ACC112 (cell line): ENCODE measurements around the gene KAT6B.

Source experiments
- H2AFZ ChIP-seq: fragments of 200-600 bp; sonication (generic); one replicate; pipeline ENCODE4 v1.6.0; 2017; ENCODE audit warnings: antibody characterized with exemption, low read length; ENCODE audit not compliant: unreplicated experiment
- H3K27ac ChIP-seq: fragments of 200-600 bp; sonication (generic); 2 replicates; pipeline ENCODE4 v1.5.1; 2014; ENCODE audit warnings: low read depth, mild to moderate bottlenecking, antibody characterized with exemption, low read length, moderate library complexity
- H3K27me3 ChIP-seq: fragments of 200-600 bp; sonication (generic); 2 replicates; pipeline ENCODE4 v1.6.1; 2014; ENCODE audit warnings: mild to moderate bottlenecking, antibody characterized with exemption, low read length, moderate library complexity, mixed read lengths; ENCODE audit not compliant: insufficient read depth
- H3K36me3 ChIP-seq: fragments of 200-600 bp; sonication (generic); 2 replicates; pipeline ENCODE4 v1.6.1; 2016; ENCODE audit warnings: mild to moderate bottlenecking, antibody characterized with exemption, low read length, moderate library complexity, mixed read lengths; ENCODE audit not compliant: insufficient read depth
- H3K4me1 ChIP-seq: fragments of 200-600 bp; sonication (generic); one replicate; pipeline ENCODE4 v1.6.1; 2016; ENCODE audit warnings: low read length, mixed read lengths; ENCODE audit not compliant: insufficient read depth, unreplicated experiment, control insufficient read depth
- H3K4me3 ChIP-seq: fragments of 200-600 bp; sonication (generic); 2 replicates; pipeline ENCODE4 v1.5.1; 2014; ENCODE audit warnings: mild to moderate bottlenecking, low read depth, low read length
- H3K79me2 ChIP-seq: fragments of 200-600 bp; sonication (generic); one replicate; pipeline ENCODE4 v1.6.0; 2016; ENCODE audit warnings: low read length; ENCODE audit not compliant: control insufficient read depth, unreplicated experiment, insufficient read depth

Gene KAT6B

GRCh38 chr10:75013007-75013406 lies 186.6 kb downstream of the KAT6B start:
- Histone ChIP-seq H2AFZ (no peak overlapping the region), H3K4me3 (no peak overlapping the region), H3K4me1 (peaks cover 5% of the 10 kb centered on the region), H3K79me2 (no peaks in the 10 kb centered on the region), H3K27ac (no peak overlapping the region), H3K27me3 (no peaks in the 10 kb centered on the region), H3K36me3 (no peaks in the 10 kb centered on the region)

- H3K27me3 ChIP-seq, result no peaks in the 10 kb centered on the region
- H3K36me3 ChIP-seq, result no peaks in the 10 kb centered on the region
- H3K4me1 ChIP-seq, result peaks cover 5% of the 10 kb centered on the region
- no peak overlapping the region for H3K4me3 ChIP-seq
- no peak overlapping the region for H3K27ac ChIP-seq
- H2AFZ ChIP-seq, result no peak overlapping the region
- no peaks in the 10 kb centered on the region for H3K79me2 ChIP-seq
Observed at GRCh38 chr10:75013522-75013921, 187.1 kb downstream of the KAT6B start.

- H3K27me3 ChIP-seq, result no peaks in the 10 kb centered on the region
- no peak overlapping the region for H2AFZ ChIP-seq
- peaks cover 5% of the 10 kb centered on the region for H3K4me1 ChIP-seq
- H3K79me2 ChIP-seq, result no peaks in the 10 kb centered on the region
- no peak overlapping the region for H3K27ac ChIP-seq
- no peaks in the 10 kb centered on the region for H3K36me3 ChIP-seq
- no peak overlapping the region for H3K4me3 ChIP-seq
Observed at GRCh38 chr10:75014516-75015230, 188.3 kb downstream of the KAT6B start.

- Histone ChIP-seq H2AFZ (no peak overlapping the region), H3K27ac (no peak overlapping the region), H3K4me1 (peaks cover 5% of the 10 kb centered on the region)
Observed at GRCh38 chr10:75015442-75015841, 189.0 kb downstream of the KAT6B start.

GRCh38 chr10:75016325-75016724 lies 189.9 kb downstream of the KAT6B start:
- Histone ChIP-seq H3K4me1 (peaks cover 5% of the 10 kb centered on the region), H3K79me2 (no peaks in the 10 kb centered on the region), H3K4me3 (no peak overlapping the region), H3K27ac (no peak overlapping the region), H3K27me3 (no peaks in the 10 kb centered on the region), H3K36me3 (no peaks in the 10 kb centered on the region), H2AFZ (no peak overlapping the region)

More at GRCh38 chr10:75015442-75015841, 189.0 kb downstream of the KAT6B start:
- Histone ChIP-seq H3K4me3 (no peak overlapping the region), H3K36me3 (no peaks in the 10 kb centered on the region), H3K27me3 (no peaks in the 10 kb centered on the region), H3K79me2 (no peaks in the 10 kb centered on the region)

GRCh38 chr10:75018251-75018650 lies 191.9 kb downstream of the KAT6B start:
- Histone ChIP-seq H2AFZ (no peak overlapping the region), H3K4me1 (peaks cover 5% of the 10 kb centered on the region), H3K27ac (no peak overlapping the region), H3K4me3 (no peak overlapping the region), H3K36me3 (no peaks in the 10 kb centered on the region), H3K79me2 (no peaks in the 10 kb centered on the region), H3K27me3 (no peaks in the 10 kb centered on the region)

GRCh38 chr10:75018686-75019307 lies 192.4 kb downstream of the KAT6B start:
- H2AFZ ChIP-seq, result no peak overlapping the region
- H3K27me3 ChIP-seq, result no peaks in the 10 kb centered on the region
- H3K4me3 ChIP-seq, result no peak overlapping the region
- H3K27ac ChIP-seq, result no peak overlapping the region
- peaks cover 1% of the 10 kb centered on the region for H3K4me1 ChIP-seq
- no peaks in the 10 kb centered on the region for H3K79me2 ChIP-seq
- no peaks in the 10 kb centered on the region for H3K36me3 ChIP-seq

- no peaks in the 10 kb centered on the region for H3K79me2 ChIP-seq
- H3K27me3 ChIP-seq, result no peaks in the 10 kb centered on the region
- H3K4me1 ChIP-seq, result no peaks in the 10 kb centered on the region
- no peak overlapping the region for H3K27ac ChIP-seq
- H2AFZ ChIP-seq, result no peak overlapping the region
- H3K4me3 ChIP-seq, result no peak overlapping the region
- H3K36me3 ChIP-seq, result no peaks in the 10 kb centered on the region
Observed at GRCh38 chr10:75019370-75019769, 193.0 kb downstream of the KAT6B start.

- no peaks in the 10 kb centered on the region for H3K4me1 ChIP-seq
- no peaks in the 10 kb centered on the region for H3K27me3 ChIP-seq
- no peak overlapping the region for H3K27ac ChIP-seq
- H3K36me3 ChIP-seq, result no peaks in the 10 kb centered on the region
- no peaks in the 10 kb centered on the region for H3K79me2 ChIP-seq
- no peak overlapping the region for H2AFZ ChIP-seq
- no peak overlapping the region for H3K4me3 ChIP-seq
Observed at GRCh38 chr10:75020168-75020567, 193.8 kb downstream of the KAT6B start.

GRCh38 chr10:75021379-75022249 lies 195.2 kb downstream of the KAT6B start:
- Histone ChIP-seq H3K79me2 (no peaks in the 10 kb centered on the region), H3K36me3 (no peaks in the 10 kb centered on the region), H3K27me3 (no peaks in the 10 kb centered on the region), H2AFZ (no peak overlapping the region), H3K27ac (no peak overlapping the region), H3K4me3 (no peak overlapping the region), H3K4me1 (no peaks in the 10 kb centered on the region)
